GM12874 (cell line): ENCODE data around the gene KRTCAP2.

Experiments used
- TF ChIP-seq, protein P1 (sequence below): IDR thresholded peaks from 2 replicates; pipeline ENCODE4 v1.5.1; 2011; ENCODE audit warnings: low read depth, mild to moderate bottlenecking, control low read depth, low read length, moderate library complexity; ENCODE audit not compliant: insufficient read depth

Gene KRTCAP2

GRCh38 chr1:155200920-155201319, 27.8 kb upstream of the KRTCAP2 start:
- TF ChIP-seq, protein P1, sequence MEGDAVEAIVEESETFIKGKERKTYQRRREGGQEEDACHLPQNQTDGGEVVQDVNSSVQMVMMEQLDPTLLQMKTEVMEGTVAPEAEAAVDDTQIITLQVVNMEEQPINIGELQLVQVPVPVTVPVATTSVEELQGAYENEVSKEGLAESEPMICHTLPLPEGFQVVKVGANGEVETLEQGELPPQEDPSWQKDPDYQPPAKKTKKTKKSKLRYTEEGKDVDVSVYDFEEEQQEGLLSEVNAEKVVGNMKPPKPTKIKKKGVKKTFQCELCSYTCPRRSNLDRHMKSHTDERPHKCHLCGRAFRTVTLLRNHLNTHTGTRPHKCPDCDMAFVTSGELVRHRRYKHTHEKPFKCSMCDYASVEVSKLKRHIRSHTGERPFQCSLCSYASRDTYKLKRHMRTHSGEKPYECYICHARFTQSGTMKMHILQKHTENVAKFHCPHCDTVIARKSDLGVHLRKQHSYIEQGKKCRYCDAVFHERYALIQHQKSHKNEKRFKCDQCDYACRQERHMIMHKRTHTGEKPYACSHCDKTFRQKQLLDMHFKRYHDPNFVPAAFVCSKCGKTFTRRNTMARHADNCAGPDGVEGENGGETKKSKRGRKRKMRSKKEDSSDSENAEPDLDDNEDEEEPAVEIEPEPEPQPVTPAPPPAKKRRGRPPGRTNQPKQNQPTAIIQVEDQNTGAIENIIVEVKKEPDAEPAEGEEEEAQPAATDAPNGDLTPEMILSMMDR, result no peak

DNA sequence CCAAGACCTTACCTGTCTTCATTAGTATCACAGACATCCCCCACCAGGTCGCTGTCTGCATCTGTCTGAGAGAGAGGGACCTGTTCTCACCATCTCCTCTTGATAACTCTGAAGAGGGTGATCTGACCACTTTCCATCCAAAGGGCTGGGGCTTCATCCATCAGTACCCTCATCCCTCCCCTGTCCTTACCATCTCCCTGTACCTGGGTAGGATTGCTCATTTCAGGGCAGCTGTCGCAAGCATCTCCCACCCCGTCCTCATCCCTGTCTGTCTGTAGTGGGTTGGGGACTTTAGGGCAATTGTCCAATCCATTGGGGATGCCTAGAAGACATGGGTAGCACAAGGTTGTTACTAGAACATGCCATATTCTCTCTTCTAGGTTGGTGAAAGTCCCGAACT, 26.7 kb upstream of the KRTCAP2 start:
- TF ChIP-seq, protein P1, result no peak

DNA sequence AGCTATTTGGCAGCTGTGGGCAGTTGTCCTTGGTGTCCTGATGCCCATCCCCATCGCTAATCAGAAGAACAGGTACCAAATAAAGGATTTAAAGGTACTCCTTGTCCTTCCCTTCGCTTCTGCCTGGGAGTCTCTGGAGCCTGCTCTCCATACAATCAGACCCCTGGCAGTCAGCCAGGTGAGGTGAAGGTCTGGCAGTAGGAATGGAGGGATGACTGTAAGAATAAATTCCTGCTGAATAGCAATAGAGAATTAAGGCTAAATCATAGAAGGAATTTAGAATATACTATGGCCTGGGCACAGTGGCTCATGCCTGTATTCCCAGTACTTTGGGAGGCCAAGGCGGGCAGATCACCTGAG, 25.4 kb upstream of the KRTCAP2 start:
- TF ChIP-seq, protein P1, result no peak

DNA sequence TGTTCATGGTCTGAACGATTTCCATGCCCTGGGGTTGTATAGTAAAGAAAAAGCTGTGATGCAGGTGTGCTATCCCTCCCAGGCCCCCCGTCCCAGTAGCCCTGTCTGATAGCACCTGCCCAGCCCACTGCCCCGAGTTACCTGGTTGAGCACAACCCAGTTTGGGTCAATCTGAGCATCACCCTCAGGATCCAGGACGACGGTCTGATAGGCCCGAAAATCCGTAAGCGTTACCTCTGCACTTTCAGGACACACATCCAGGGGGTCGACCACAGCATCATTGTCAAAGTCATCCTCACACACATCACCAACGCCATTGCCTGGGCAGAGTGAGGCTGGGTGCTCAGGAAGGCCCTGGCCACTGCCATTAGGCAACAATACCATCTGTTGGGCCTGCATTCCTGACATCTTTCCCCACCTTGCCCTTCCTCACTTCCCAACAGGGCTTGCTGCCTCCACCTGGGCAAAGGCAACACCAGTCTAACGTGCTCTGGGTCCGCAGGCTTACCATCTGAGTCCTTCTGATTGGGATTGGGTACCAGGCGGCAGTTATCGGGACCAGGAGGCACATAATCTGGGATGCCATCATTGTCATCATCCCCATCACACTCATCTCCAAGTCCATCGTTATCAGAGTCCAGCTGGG, 24.9 kb upstream of the KRTCAP2 start:
- TF ChIP-seq, protein P1, result no peak

DNA sequence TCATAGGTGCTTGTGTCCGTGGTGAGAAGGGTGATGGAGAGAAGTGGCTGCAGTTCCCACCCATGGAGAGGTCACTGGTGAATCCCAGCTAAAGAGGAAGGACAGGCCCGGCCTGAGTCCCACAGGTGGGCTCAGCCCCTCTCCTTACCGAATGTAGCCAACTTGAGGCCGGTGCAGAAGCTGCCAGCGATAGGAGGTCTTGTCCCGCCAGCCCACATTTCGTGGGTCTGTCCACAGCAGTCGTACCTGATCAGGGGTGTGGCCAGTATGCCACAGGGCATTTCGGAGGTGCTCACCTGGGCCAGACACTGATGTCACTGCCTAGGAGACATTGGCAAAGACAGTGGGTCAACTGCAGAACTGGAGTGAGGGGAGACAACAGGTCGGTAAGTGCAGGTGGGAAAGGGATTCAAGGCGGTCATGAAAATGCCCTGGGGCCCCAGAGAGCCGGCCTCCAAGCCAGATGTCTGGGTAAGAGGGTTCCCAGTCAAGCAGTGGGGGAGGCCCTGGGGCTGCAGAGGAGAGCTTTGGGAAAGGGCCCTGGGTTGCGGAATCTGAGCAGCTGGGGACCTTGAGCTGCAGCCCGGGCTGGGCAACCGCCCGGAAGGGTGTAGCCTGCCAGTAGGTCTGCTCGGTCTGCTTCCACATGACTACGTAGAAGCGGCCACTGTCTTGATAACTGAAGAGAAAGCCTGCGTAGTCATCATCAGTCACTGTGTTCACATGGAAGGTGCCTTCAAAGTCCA, 24.0 kb upstream of the KRTCAP2 start:
- TF ChIP-seq, protein P1, result no peak

- TF ChIP-seq, protein P1, result no peak
Measured at GRCh38 chr1:155196103-155196892, 23.2 kb upstream of the KRTCAP2 start.
